SK-N-SH (cell line): Measurements from ENCODE around the gene ABCA4.

Source experiments
- CHD2 ChIP-seq: fragments of 150-350 bp; IDR thresholded peaks from 2 replicates; pipeline ENCODE4 v1.6.1; 2018; ENCODE audit warnings: low read length; ENCODE audit not compliant: partially characterized antibody
- FOXJ3 ChIP-seq: sonication (generic); formaldehyde crosslinking; IDR thresholded peaks from 2 replicates; pipeline ENCODE4 v1.5.1; 2020; ENCODE audit warnings: mild to moderate bottlenecking, missing genetic modification reagents
- POLR2AphosphoS5 ChIP-seq: IDR thresholded peaks from 2 replicates; pipeline ENCODE4 v1.6.1; 2012; ENCODE audit warnings: low read depth, low read length
- RAD21 ChIP-seq: IDR thresholded peaks from 2 replicates; pipeline ENCODE4 v1.6.1; 2012; ENCODE audit warnings: mild to moderate bottlenecking, low read length
- RFX5 ChIP-seq: IDR thresholded peaks from 2 replicates; pipeline ENCODE4 v1.6.1; 2012; ENCODE audit warnings: mild to moderate bottlenecking, improper control_type of control experiment, low read length
- SIN3A ChIP-seq: IDR thresholded peaks from 2 replicates; pipeline ENCODE4 v1.6.1; 2012; ENCODE audit warnings: low read depth, mild to moderate bottlenecking, low read length, moderate library complexity, borderline replicate concordance
- SMC3 ChIP-seq: IDR thresholded peaks from 2 replicates; pipeline ENCODE4 v1.6.1; 2012; ENCODE audit warnings: low read depth, low read length, improper control_type of control experiment
- TAF1 ChIP-seq: IDR thresholded peaks from 2 replicates; pipeline ENCODE4 v1.6.1; 2012; ENCODE audit warnings: low read depth, mild to moderate bottlenecking, low read length, moderate library complexity, borderline replicate concordance
- TF ChIP-seq, protein P1 (sequence below): IDR thresholded peaks from 2 replicates; pipeline ENCODE4 v1.4.0; 2012; ENCODE audit warnings: low read depth
- TF ChIP-seq, protein P2 (sequence below): fragments of 200-600 bp; sonication (generic); IDR thresholded peaks from 2 replicates; pipeline ENCODE4 v1.6.1; 2017; ENCODE audit warnings: antibody characterized with exemption, mild to moderate bottlenecking, moderate library complexity
- TF ChIP-seq, protein P3 (sequence below): fragments of 150-350 bp; IDR thresholded peaks from 2 replicates; pipeline ENCODE4 v1.6.1; 2017; ENCODE audit warnings: antibody characterized with exemption, low read length, low read depth, borderline replicate concordance
- TF ChIP-seq, protein P4 (sequence below): IDR thresholded peaks from 2 replicates; pipeline ENCODE4 v1.4.0; 2012; ENCODE audit warnings: low read depth, borderline replicate concordance

DNA sequence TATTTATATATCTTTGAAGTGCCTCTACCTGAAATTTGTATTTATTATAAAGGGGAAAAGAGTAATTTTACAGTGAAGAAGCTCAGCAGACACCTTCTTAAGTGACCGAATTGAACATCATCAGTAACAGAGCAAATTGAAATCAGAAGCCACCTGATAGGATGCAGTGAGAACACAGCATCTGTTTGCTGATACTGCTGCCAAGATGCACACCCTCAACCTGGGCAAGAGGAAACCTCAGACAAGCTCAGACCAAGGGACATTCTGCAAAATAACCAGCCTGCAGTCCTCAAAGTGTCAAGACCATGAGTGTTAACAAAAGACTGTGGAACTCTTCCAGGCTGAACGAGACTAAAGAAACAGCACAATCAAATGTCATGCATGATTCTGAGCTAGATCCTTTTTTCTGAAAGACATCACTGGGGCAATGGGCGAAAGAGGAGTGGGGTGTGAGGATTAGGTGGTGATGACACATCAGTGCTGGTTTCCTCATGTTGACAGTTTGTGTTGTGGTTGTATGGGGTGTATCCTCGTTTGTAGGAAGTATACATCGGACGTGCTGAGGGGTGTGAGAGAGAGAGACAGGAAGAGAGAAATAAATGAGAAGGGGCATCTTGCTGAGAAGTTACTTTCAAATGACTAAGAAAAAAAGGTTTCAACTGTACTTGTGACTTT, 103.7 kb downstream of the ABCA4 start:
- no peak for TF ChIP-seq TAF1
- TF ChIP-seq, protein P1, sequence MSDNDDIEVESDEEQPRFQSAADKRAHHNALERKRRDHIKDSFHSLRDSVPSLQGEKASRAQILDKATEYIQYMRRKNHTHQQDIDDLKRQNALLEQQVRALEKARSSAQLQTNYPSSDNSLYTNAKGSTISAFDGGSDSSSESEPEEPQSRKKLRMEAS, result no peak
- TF ChIP-seq, protein P2, sequence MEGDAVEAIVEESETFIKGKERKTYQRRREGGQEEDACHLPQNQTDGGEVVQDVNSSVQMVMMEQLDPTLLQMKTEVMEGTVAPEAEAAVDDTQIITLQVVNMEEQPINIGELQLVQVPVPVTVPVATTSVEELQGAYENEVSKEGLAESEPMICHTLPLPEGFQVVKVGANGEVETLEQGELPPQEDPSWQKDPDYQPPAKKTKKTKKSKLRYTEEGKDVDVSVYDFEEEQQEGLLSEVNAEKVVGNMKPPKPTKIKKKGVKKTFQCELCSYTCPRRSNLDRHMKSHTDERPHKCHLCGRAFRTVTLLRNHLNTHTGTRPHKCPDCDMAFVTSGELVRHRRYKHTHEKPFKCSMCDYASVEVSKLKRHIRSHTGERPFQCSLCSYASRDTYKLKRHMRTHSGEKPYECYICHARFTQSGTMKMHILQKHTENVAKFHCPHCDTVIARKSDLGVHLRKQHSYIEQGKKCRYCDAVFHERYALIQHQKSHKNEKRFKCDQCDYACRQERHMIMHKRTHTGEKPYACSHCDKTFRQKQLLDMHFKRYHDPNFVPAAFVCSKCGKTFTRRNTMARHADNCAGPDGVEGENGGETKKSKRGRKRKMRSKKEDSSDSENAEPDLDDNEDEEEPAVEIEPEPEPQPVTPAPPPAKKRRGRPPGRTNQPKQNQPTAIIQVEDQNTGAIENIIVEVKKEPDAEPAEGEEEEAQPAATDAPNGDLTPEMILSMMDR, result no peak
- TF ChIP-seq SMC3, result no peak
- TF ChIP-seq, protein P3, sequence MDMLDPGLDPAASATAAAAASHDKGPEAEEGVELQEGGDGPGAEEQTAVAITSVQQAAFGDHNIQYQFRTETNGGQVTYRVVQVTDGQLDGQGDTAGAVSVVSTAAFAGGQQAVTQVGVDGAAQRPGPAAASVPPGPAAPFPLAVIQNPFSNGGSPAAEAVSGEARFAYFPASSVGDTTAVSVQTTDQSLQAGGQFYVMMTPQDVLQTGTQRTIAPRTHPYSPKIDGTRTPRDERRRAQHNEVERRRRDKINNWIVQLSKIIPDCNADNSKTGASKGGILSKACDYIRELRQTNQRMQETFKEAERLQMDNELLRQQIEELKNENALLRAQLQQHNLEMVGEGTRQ, result no peak
- TF ChIP-seq, protein P4, sequence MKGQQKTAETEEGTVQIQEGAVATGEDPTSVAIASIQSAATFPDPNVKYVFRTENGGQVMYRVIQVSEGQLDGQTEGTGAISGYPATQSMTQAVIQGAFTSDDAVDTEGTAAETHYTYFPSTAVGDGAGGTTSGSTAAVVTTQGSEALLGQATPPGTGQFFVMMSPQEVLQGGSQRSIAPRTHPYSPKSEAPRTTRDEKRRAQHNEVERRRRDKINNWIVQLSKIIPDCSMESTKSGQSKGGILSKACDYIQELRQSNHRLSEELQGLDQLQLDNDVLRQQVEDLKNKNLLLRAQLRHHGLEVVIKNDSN, result no peak
- no peak for TF ChIP-seq CHD2
- TF ChIP-seq POLR2AphosphoS5, result no peak
- no peak for TF ChIP-seq FOXJ3 (CRISPR knock-in tag)
- TF ChIP-seq RFX5, result no peak
- TF ChIP-seq SIN3A, result no peak
- TF ChIP-seq RAD21, result no peak
